Gastroesophageal sphincter (tissue), 3 donors: Measurements from ENCODE around the gene VIPR2.

Experiments used
- POLR2AphosphoS5 ChIP-seq: sonication (generic); formaldehyde crosslinking; IDR thresholded peaks from one replicate; pipeline ENCODE4 v1.6.1; 2017; ENCODE audit warnings: antibody characterized with exemption
- TF ChIP-seq, protein P1 (sequence below), 4 experiments: fragments of 200-600 bp in 2 of 4; fragments of 450-650 bp in 2 of 4; sonication (generic) in 1 of 4; IDR thresholded peaks; one replicate each; pipeline ENCODE4 v1.5.1; 2017 to 2019; ENCODE audit warnings: antibody characterized with exemption in 4 of 4, mild to moderate bottlenecking in 2 of 4, moderate library complexity in 2 of 4

DNA sequence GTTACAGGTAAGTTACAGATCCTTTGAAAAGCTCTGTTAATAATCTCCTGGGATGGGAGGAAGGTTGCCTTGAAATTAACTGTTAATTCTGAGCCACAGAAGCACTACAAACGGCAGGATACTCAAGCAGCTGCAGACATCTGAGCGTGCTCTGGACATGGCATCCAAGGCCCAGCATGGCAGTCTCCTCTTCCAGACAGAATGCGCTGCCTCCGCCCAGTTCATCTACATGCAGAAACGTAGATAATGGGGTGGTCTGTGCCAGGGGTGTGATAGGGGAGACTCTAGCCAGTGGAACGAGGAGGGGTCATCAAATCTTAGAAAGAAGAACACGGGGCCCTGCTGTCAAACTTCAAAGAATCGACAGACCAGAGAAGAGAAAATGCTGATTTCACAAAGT is 13.8 kb downstream of the VIPR2 start:
- TF ChIP-seq, protein P1, sequence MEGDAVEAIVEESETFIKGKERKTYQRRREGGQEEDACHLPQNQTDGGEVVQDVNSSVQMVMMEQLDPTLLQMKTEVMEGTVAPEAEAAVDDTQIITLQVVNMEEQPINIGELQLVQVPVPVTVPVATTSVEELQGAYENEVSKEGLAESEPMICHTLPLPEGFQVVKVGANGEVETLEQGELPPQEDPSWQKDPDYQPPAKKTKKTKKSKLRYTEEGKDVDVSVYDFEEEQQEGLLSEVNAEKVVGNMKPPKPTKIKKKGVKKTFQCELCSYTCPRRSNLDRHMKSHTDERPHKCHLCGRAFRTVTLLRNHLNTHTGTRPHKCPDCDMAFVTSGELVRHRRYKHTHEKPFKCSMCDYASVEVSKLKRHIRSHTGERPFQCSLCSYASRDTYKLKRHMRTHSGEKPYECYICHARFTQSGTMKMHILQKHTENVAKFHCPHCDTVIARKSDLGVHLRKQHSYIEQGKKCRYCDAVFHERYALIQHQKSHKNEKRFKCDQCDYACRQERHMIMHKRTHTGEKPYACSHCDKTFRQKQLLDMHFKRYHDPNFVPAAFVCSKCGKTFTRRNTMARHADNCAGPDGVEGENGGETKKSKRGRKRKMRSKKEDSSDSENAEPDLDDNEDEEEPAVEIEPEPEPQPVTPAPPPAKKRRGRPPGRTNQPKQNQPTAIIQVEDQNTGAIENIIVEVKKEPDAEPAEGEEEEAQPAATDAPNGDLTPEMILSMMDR (IDR thresholded peaks at IDR 0.05), result no peak
- TF ChIP-seq POLR2AphosphoS5, result no peak
